Breast epithelium (tissue), 4 donors: ENCODE data around the gene OTOG. TPM values are rescaled to one million over a fixed set of nuclear protein-coding genes. Genes with fewer than 3 reads are reported as not detected.

ENCODE experiments used
- DNase-seq, 2 donors: peaks; one replicate each; pipeline ENCODE4 v3.0.0-alpha.2; 2019; ENCODE audit warnings: low spot score in 2 of 2
- H3K27ac ChIP-seq, 2 donors: fragments of 200-600 bp; sonication (generic) in 1 of 2; one replicate each; pipeline ENCODE4 v1.5.1; 2016 to 2019; ENCODE audit warnings: mild to moderate bottlenecking in 1 of 2
- H3K27me3 ChIP-seq, 2 donors: fragments of 200-600 bp; sonication (generic) in 1 of 2; one replicate each; pipeline versions ENCODE4 v1.5.1 to v1.6.0; 2017 to 2019; ENCODE audit warnings: control low read depth in 1 of 2, mild to moderate bottlenecking in 1 of 2
- H3K36me3 ChIP-seq: fragments of 200-600 bp; one replicate; pipeline ENCODE4 v1.5.1; 2019
- H3K4me1 ChIP-seq, 2 donors: fragments of 200-600 bp; sonication (generic); one replicate each; pipeline ENCODE4 v1.5.1; 2016 to 2019; ENCODE audit warnings: control low read depth in 1 of 2
- H3K4me3 ChIP-seq, 3 donors: fragments of 200-600 bp; sonication (generic); 1 replicate in 2 of 3; 2 replicates in 1 of 3; pipeline ENCODE4 v1.5.1; 2016 to 2019; ENCODE audit warnings: mild to moderate bottlenecking in 3 of 3, moderate library complexity in 2 of 3
- H3K9me3 ChIP-seq, 2 donors: fragments of 200-600 bp; sonication (generic) in 1 of 2; one replicate each; pipeline ENCODE4 v1.5.1; 2016 to 2019; ENCODE audit warnings: control low read depth in 1 of 2
- CTCF ChIP-seq, 3 donors: fragments of 450-650 bp; IDR thresholded peaks; one replicate each; pipeline ENCODE4 v1.5.1; 2016 to 2017; ENCODE audit warnings: antibody characterized with exemption in 3 of 3, mild to moderate bottlenecking in 3 of 3, moderate library complexity in 3 of 3
- POLR2A ChIP-seq: fragments of 450-650 bp; IDR thresholded peaks from one replicate; pipeline ENCODE4 v1.6.1; 2016; ENCODE audit warnings: antibody characterized with exemption, mild to moderate bottlenecking, moderate library complexity
- POLR2AphosphoS5 ChIP-seq, 3 donors: sonication (generic); formaldehyde crosslinking; IDR thresholded peaks; one replicate each; pipeline ENCODE4 v1.6.1; 2017; ENCODE audit warnings: antibody characterized with exemption in 3 of 3
- intact Hi-C: fragments of 100-400 bp; cut with DNase I; formaldehyde crosslinking; loops from one replicate; pipeline ENCODE4 v1.15.1; 2023; ENCODE audit warnings: low total_unique reads
- total RNA-seq, 3 donors: library from RNA; depleted of rRNA; stranded (reverse); fragments of >200 nt; gene quantifications; one replicate each; pipeline ENCODE4 v1.1.0, GENCODE V29; 2016

OTOG gene
- total RNA-seq, 3 donors from 2014 or later: not detected

GRCh38 chr11:17639091-17639490, 92.0 kb downstream of the OTOG start:
- Histone ChIP-seq H3K4me3 (no peak overlapping the region), H3K27ac (no peak overlapping the region), H3K27me3 (peaks cover 0 to 4% of the 10 kb centered on the region in 2 donors), H3K4me1 (no peaks in the 10 kb centered on the region), H3K9me3 (no peaks in the 10 kb centered on the region), H3K36me3 (no peaks in the 10 kb centered on the region)
- intact Hi-C loops: no loop called here
- TF ChIP-seq POLR2A (no peak), POLR2AphosphoS5 (IDR thresholded peaks at IDR 0.05) (no peak), CTCF (IDR thresholded peaks at IDR 0.05) (no peak)
- DNase-seq: no peak

GRCh38 chr11:17639781-17640180, 92.7 kb downstream of the OTOG start:
- intact Hi-C loops: no loop called here
- no peaks in the 10 kb centered on the region for H3K36me3 ChIP-seq

GRCh38 chr11:17640493-17641164, 93.6 kb downstream of the OTOG start:
- Histone ChIP-seq H3K4me1 (no peaks in the 10 kb centered on the region), H3K9me3 (no peaks in the 10 kb centered on the region), H3K4me3 (no peak overlapping the region), H3K27me3 (peaks cover 0 to 4% of the 10 kb centered on the region in 2 donors), H3K36me3 (no peaks in the 10 kb centered on the region), H3K27ac (no peak overlapping the region)
- intact Hi-C loops: no loop called here
- TF ChIP-seq CTCF (IDR thresholded peaks at IDR 0.05) (no peak), POLR2A (no peak), POLR2AphosphoS5 (IDR thresholded peaks at IDR 0.05) (no peak)
- DNase-seq: no peak

More at GRCh38 chr11:17639781-17640180, 92.7 kb downstream of the OTOG start:
- no peak overlapping the region for H3K4me3 ChIP-seq
- peaks cover 0 to 4% of the 10 kb centered on the region in 2 donors for H3K27me3 ChIP-seq
- TF ChIP-seq POLR2A: no peak
- no peak for DNase-seq
- H3K4me1 ChIP-seq: no peaks in the 10 kb centered on the region
- no peaks in the 10 kb centered on the region for H3K9me3 ChIP-seq
- H3K27ac ChIP-seq: no peak overlapping the region

GRCh38 chr11:17641792-17642350, 94.8 kb downstream of the OTOG start:
- TF ChIP-seq POLR2A (no peak), CTCF (IDR thresholded peaks at IDR 0.05) (no peak), POLR2AphosphoS5 (IDR thresholded peaks at IDR 0.05) (no peak)
- intact Hi-C loops: no loop called here
- no peaks in the 10 kb centered on the region for H3K9me3 ChIP-seq

GRCh38 chr11:17642370-17642769, 95.3 kb downstream of the OTOG start:
- no peaks in the 10 kb centered on the region for H3K36me3 ChIP-seq
- H3K4me1 ChIP-seq: no peaks in the 10 kb centered on the region
- no peak for DNase-seq
- H3K9me3 ChIP-seq: no peaks in the 10 kb centered on the region
- intact Hi-C loops: no loop called here
- TF ChIP-seq POLR2AphosphoS5 (IDR thresholded peaks at IDR 0.05) (no peak), POLR2A (no peak), CTCF (IDR thresholded peaks at IDR 0.05) (no peak)
- H3K4me3 ChIP-seq: no peak overlapping the region
- peaks cover 0 to 4% of the 10 kb centered on the region in 2 donors for H3K27me3 ChIP-seq
- H3K27ac ChIP-seq: no peak overlapping the region

More at GRCh38 chr11:17641792-17642350, 94.8 kb downstream of the OTOG start:
- no peaks in the 10 kb centered on the region for H3K4me1 ChIP-seq
- no peak for DNase-seq
- no peak overlapping the region for H3K4me3 ChIP-seq
- H3K27ac ChIP-seq: no peak overlapping the region
- no peaks in the 10 kb centered on the region for H3K36me3 ChIP-seq
- peaks cover 0 to 4% of the 10 kb centered on the region in 2 donors for H3K27me3 ChIP-seq
